GM12878 (cell line): ENCODE data around the gene BBS9. TPM values are rescaled to one million over a fixed set of nuclear protein-coding genes. Genes with fewer than 3 reads are reported as not detected.

Experiments used
- ATAC-seq: fragments of 200-7000 bp; cut with Tn5 transposase; 3 replicates; pipeline ENCODE4 v1.9.1; 2020; ENCODE audit warnings: mild to moderate bottlenecking, moderate library complexity
- BruUV-seq: library from RNA; stranded (reverse); fragments of 400-500 nt; replicated peaks from 2 replicates; lab custom pipeline; 2021; lab: Mats Ljungman, UMichigan
- CTCF ChIA-PET: fragments of 300-600 bp; sonication (Branson Sonifier 250); formaldehyde crosslinking; extraction: SDS; loops from one replicate; lab custom pipeline; 2021; ENCODE audit warnings: inconsistent platforms; lab: Yijun Ruan, JAX
- POLR2A ChIA-PET: fragments of 350-600 bp; formaldehyde crosslinking; extraction: SDS; loops from one replicate; lab custom pipeline; 2021; ENCODE audit warnings: inconsistent platforms; lab: Charles Lee
- RAD21 ChIA-PET: fragments of 300-600 bp; sonication (Branson Sonifier 250); formaldehyde crosslinking; loops from one replicate; lab custom pipeline; 2023; ENCODE audit warnings: antibody characterized with exemption; ENCODE audit not compliant: unreplicated experiment; lab: Charles Lee
- SMC1A ChIA-PET: fragments of 300-600 bp; sonication (Branson Sonifier 250); formaldehyde crosslinking; loops from one replicate; lab custom pipeline; 2023; ENCODE audit not compliant: unreplicated experiment, uncharacterized antibody; lab: Charles Lee
- DNase-seq: peaks from one replicate; pipeline ENCODE4 v3.0.0-alpha.2; 2011; ENCODE audit warnings: low read depth, low spot score
- FAIRE-seq: peaks from 3 replicates; lab custom pipeline; 2011; peaks lifted over from hg19 to GRCh38; lab: Jason Lieb, UNC
- H2AFZ ChIP-seq: 2 replicates; pipeline ENCODE4 v1.6.0; 2011; ENCODE audit warnings: low read depth, low read length, control low read depth; ENCODE audit not compliant: control insufficient read depth
- H3K27ac ChIP-seq: 2 replicates; pipeline ENCODE4 v1.5.1; 2011; ENCODE audit warnings: control low read depth; ENCODE audit not compliant: control insufficient read depth, insufficient read depth
- H3K27me3 ChIP-seq, 2 experiments: replicated peaks in 1 of 2; 2 replicates each; pipeline versions ENCODE4 v1.6.0 to v1.6.1; 2011; ENCODE audit warnings: low read length in 1 of 2; ENCODE audit not compliant: control insufficient read depth in 2 of 2, insufficient read depth in 2 of 2
- H3K36me3 ChIP-seq, 2 experiments: 2 replicates each; pipeline ENCODE4 v1.5.1; 2011; ENCODE audit warnings: low read length in 1 of 2; ENCODE audit not compliant: control insufficient read depth in 2 of 2, insufficient read depth in 2 of 2
- H3K4me1 ChIP-seq: 2 replicates; pipeline ENCODE4 v1.6.1; 2011; ENCODE audit warnings: mild to moderate bottlenecking, low read length, moderate library complexity, mixed read lengths; ENCODE audit not compliant: control insufficient read depth, insufficient read depth
- H3K4me2 ChIP-seq: 2 replicates; pipeline ENCODE4 v1.6.0; 2011; ENCODE audit warnings: control low read depth; ENCODE audit not compliant: control insufficient read depth, insufficient read depth
- H3K4me3 ChIP-seq: fragments of 200-600 bp; sonication (generic); 2 replicates; pipeline ENCODE4 v1.5.1; 2016
- H3K79me2 ChIP-seq: 2 replicates; pipeline ENCODE4 v1.6.0; 2011; ENCODE audit warnings: low read length; ENCODE audit not compliant: control insufficient read depth, insufficient read depth
- H3K9ac ChIP-seq: 2 replicates; pipeline ENCODE4 v1.8.0; 2011; ENCODE audit warnings: low read length, control low read depth, mixed read lengths; ENCODE audit not compliant: control insufficient read depth, insufficient read depth
- H3K9me3 ChIP-seq: replicated peaks from 3 replicates; pipeline ENCODE4 v1.5.1; 2011; ENCODE audit warnings: mild to moderate bottlenecking, low read length; ENCODE audit not compliant: control insufficient read depth, insufficient read depth
- H4K20me1 ChIP-seq: 2 replicates; pipeline ENCODE4 v1.6.0; 2011; ENCODE audit not compliant: control insufficient read depth, insufficient read depth
- MEF2B ChIP-seq: fragments of 450-650 bp; IDR thresholded peaks from 2 replicates; pipeline ENCODE4 v1.6.1; 2018; ENCODE audit warnings: mild to moderate bottlenecking, moderate library complexity; ENCODE audit not compliant: partially characterized antibody, poor library complexity, severe bottlenecking
- NBN ChIP-seq: fragments of 450-650 bp; IDR thresholded peaks from 2 replicates; pipeline ENCODE4 v1.6.1; 2016
- NFXL1 ChIP-seq: fragments of 450-650 bp; IDR thresholded peaks from 2 replicates; pipeline ENCODE4 v1.6.1; 2017; ENCODE audit warnings: antibody characterized with exemption, mild to moderate bottlenecking, borderline replicate concordance
- RELA ChIP-seq: fragments of 450-650 bp; IDR thresholded peaks from 2 replicates; pipeline ENCODE4 v1.8.0; 2014; ENCODE audit warnings: borderline replicate concordance; ENCODE audit not compliant: partially characterized antibody
- SREBF2 ChIP-seq: IDR thresholded peaks from 2 replicates; pipeline ENCODE4 v1.6.1; 2012; ENCODE audit warnings: mild to moderate bottlenecking, low read length
- ZBTB40 ChIP-seq: fragments of 450-650 bp; IDR thresholded peaks from 2 replicates; pipeline ENCODE4 v1.6.1; 2016; ENCODE audit warnings: mild to moderate bottlenecking, moderate library complexity, borderline replicate concordance
- WGBS: methylation state at CpG from one replicate; pipeline ENCODE4 v1.1.6; 2016; ENCODE audit warnings: low lambda C conversion rate; ENCODE audit not compliant: insufficient replicate concordance, insufficient coverage; ENCODE audit errors: missing lambda C conversion rate; 5-methylcytosine and 5-hydroxymethylcytosine counted together
- in situ Hi-C: fragments of 300-500 bp; cut with MboI; formaldehyde crosslinking; loops from 9 replicates; pipeline ENCODE4 v1.14.3; 2018; ENCODE audit warnings: mixed read lengths
- intact Hi-C: fragments of 100-400 bp; cut with micrococcal nuclease; formaldehyde crosslinking; loops from one replicate; pipeline ENCODE4 v1.14.2; 2022; ENCODE audit not compliant: unreplicated experiment
- polyA plus RNA-seq, 11 experiments: library from polyadenylated mRNA; depleted of rRNA in 4 of 11; unstranded in 6 of 11; stranded (reverse) in 5 of 11; fragments of >200 nt; fragmentation: Nextera tagmentation in 4 of 11; fragmentation: Illumina TruSeq in 1 of 11; extraction: Ambion mirVana in 4 of 11; extraction: Trizol in 1 of 11; gene quantifications; 1 replicate in 1 of 11; 2 replicates in 10 of 11; pipeline versions ENCODE4 v1.2.1 to v1.2.3, GENCODE V29; 2011 to 2016; ENCODE audit warnings: inconsistent platforms in 2 of 11, missing spikeins in 2 of 11, low read depth in 1 of 11
- total RNA-seq, 4 experiments: library from RNA; depleted of rRNA in 3 of 4; stranded (reverse); fragments of >200 nt in 3 of 4; fragmentation: Illumina TruSeq in 1 of 4; extraction: Trizol in 1 of 4; gene quantifications; 2 replicates each; pipeline versions ENCODE4 v1.2.1 to v1.2.3, GENCODE V29; 2013 to 2021

Gene BBS9
- total and polyA plus RNA-seq, 10 of the 15 experiments (the other 5 are each of a cell fraction or from before 2014, with no cell fraction given) = 1.2 to 5.6 (median 2.3) TPM

- in situ Hi-C loops (no loop called here), intact Hi-C loops (no loop called here)
- no peak for TF ChIP-seq NFXL1
- TF ChIP-seq RELA = no peak
- TF ChIP-seq ZBTB40 = no peak
- TF ChIP-seq SREBF2 = no peak
- TF ChIP-seq NBN = no peak
- TF ChIP-seq MEF2B = no peak
- RAD21 ChIA-PET = no interaction called here
- POLR2A ChIA-PET = no interaction called here
- CTCF ChIA-PET = interaction anchor here (0.5 kb wide), 1 partner anchor 583 kb away, joined by 3 read pairs; no protein-coding TSS in a partner anchor
- Histone ChIP-seq H4K20me1 (no peaks in the 10 kb centered on the region), H3K27me3 (no peaks in the 10 kb centered on the region), H3K4me2 (no peak overlapping the region), H3K27ac (no peak overlapping the region), H3K4me3 (no peak overlapping the region), H3K79me2 (no peaks in the 10 kb centered on the region), H3K9me3 (no peaks in the 10 kb centered on the region), H2AFZ (no peak overlapping the region), H3K4me1 (no peaks in the 10 kb centered on the region), H3K36me3 (no peaks in the 10 kb centered on the region), H3K9ac (no peak overlapping the region)
- WGBS = 56% methylated on average over 7 of the region's 7 CpGs
- FAIRE-seq (no peak), ATAC-seq (no peak), DNase-seq (no peak)
- SMC1A ChIA-PET = interaction anchor here (0.6 kb wide), 1 partner anchor 9 kb away, joined by 3 read pairs; no protein-coding TSS in a partner anchor
- no TSS peak for BruUV-seq
These were observed 221.2 kb downstream of the BBS9 start for GRCh38 chr7:33350577-33350976.
